ENCODE results near the gene LTC4S.
"Not testable (repeated sequence)": the region's sequence is repeated elsewhere in the genome, so short reads cannot be mapped to it uniquely, and the experiment has no call there.

Gene LTC4S

DNA sequence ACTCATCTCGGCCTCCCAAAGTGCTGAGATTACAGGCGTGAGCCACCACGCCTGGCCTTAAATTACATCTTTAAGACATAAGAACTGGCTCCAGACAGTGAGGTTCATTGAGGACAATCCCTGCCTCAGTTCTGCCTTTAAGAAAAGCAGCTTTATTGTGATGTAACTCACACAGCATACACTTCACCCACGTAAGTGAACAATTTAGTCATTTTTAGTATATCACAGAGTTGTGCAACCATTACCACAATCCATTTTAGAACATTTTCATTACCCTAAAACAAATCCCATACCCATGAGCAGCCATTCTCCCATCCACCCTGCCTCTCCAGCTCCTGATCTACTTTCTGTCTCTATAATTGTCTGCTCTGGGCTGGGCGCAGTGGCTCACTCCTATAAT lies 24.0 kb upstream of the LTC4S start:
- no peak for DNase-seq

GRCh38 chr5:179771311-179771895 lies 22.4 kb upstream of the LTC4S start:
- no peak for DNase-seq

- DNase-seq: no peak
Observed at GRCh38 chr5:179772351-179772750, 21.4 kb upstream of the LTC4S start.

- no peak for DNase-seq
Observed at GRCh38 chr5:179773686-179774040, 20.1 kb upstream of the LTC4S start.

- no peak for DNase-seq
Observed at GRCh38 chr5:179774442-179774841, 19.3 kb upstream of the LTC4S start.

DNA sequence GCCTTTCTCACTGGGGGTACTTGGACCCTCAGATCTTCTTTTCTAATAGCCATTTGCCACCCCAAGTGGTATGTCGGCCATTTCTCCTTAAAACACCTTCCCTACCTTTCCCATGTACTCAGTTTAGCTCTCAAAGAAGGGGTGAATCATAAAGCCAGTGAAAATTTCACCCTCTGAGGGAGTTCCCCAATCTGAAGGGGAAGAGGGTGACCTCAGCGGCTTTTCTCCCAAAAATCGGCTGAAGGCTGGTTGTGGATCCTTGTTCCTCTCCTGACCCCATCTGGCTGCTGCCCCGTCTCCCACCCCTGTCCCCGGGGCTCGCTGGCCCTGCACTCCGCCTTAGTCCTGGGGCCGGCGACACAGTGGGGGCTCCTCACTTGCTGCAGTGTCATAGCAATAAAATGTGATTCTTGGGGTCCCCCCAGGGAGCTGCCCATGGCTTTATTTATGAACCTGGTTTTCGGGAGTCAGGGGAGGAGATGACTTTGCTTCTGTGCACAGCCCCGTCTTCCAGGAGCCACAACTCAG lies 17.3 kb upstream of the LTC4S start:
- DNase-seq: no peak

GRCh38 chr5:179777456-179777855 lies 16.3 kb upstream of the LTC4S start:
- DNase-seq: no peak

DNA sequence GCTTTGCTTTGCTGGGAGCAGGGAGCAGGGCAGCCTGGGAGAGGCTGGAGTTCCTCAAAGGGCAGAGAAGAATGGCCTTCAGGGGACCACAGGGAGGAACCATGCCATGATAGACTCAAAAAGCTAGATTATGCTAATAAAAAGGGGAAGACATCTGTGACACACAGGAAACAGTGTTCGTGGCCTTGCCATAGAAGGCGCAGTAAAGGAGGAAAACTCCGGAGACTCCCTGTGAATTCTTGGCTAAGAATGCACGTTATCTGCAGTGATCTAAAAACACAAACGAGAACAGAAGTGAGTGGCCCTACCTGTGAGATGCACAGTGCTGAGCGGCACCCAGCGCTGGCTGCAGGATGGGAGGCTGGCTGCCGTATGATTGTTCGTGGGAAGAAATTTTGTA lies 15.9 kb upstream of the LTC4S start:
- DNase-seq: no peak

DNA sequence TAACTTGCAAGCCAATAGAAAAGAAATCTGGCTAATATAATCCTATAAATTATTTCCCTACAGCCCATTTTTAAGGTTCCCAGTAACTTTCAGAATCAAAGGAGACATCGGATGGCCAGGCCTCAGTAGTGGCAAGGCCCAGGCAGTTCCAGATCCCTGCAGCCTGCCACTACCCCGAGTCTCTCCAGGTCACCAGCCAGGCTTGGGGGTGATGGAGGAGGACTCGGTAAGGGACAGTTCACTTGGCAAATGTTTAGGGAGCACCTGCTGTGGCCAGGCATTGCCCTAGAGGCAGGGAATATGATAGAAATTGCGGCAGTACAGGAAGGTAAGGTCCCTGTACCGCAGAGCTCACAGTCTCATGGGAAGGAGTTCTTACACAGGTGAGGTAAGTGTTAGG lies 15.2 kb upstream of the LTC4S start:
- DNase-seq: no peak

- DNase-seq: no peak
Observed at GRCh38 chr5:179779826-179780225, 14.0 kb upstream of the LTC4S start.

DNA sequence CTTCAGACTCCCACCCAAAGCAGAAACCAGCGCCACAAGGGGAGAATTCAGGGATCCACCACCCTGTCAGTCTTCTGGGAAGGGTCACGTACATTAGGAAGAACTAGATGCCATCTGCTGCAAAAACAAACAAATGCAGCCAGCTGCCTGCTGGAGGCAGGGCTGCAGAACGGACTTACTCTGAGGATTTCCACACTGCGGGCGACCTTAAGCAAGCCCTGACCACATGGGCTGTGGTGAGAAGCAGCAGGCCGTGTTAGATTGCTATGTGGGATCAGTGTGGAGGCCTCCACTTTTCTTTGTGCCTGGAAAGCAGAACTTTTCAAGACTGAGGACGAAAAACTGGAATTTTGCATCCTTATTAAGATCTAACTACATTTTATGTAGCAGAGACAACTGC lies 13.4 kb upstream of the LTC4S start:
- no peak for DNase-seq

DNA sequence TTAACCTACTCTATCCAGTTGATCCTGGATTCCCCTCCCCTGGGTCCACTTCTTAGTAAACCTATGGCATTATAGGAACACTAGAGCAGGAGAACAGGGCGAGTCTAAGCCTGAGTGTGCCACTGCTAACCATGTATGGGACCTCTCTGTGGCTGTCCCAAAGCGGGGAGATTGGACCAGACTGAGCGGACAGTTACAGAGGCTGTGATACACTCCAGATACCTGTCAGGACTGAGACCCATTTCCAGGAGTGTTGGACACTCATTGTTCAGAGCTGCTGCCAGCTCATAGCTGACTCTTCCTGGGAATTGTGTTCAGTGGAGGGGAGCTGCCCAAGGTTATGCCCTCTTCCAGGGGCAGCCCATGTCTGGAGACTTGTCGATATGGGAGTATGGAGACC lies 11.9 kb upstream of the LTC4S start:
- no peak for DNase-seq

DNA sequence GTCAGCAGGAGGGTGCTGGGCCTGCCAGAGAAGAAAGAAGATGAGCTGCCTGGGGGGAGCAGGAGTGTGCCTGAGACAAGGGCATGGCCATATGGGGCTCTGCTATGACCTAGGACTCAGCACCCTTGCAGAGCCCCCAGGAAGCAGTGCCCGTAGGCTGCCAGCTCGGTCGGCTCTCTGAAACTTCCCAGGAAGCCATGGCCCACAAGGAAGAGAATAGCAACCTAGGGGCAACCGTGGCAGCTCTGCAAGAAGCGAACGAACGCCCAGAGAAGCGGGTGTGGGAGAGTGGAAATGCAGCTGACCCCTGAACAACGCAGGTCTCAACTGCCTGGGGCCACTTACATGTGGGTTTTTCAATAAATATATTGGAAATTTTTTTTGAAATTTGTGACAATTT lies 10.7 kb upstream of the LTC4S start:
- no peak for DNase-seq

DNA sequence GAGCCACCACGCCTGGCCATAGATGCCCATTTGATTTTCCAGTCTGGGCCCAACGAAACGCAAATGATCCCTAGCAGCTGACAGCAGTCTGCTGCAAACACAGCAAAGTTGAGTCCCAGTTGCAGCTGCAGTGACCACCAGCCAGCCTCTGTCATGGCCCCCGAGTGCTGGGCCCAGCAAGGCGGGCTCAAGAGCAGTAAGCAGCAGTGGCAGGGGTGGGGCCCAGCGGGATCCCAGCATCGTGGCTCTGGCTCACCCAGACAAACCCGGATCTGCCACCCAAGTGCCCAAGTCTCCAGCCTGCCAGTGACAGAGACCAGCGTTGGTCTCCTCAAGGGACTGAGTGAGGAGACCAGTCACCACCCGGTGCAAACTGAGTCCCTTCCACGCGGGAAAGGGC lies 6.9 kb upstream of the LTC4S start:
- DNase-seq: no peak

- no peak for DNase-seq
Observed at GRCh38 chr5:179788193-179788854, 5.5 kb upstream of the LTC4S start.

DNA sequence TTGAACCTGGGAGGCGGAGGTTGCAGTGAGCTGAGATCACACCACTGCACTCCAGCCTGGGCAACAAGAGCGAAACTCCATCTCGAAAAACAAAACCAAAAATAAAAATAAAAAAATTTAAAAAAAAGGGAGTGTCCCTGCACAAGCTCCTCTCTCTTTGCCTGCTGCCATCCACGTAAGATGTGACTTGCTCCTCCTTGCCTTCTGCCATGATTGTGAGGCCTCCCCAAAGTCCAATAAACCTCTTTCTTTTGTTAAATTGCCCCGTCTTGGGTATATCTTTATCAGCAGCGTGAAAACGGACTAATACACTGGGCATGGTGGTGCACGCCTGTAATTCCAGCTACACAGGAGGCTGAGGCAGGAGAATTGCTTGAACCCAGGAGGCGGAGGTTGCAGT lies 4.5 kb upstream of the LTC4S start:
- not testable (repeated sequence) for DNase-seq

GRCh38 chr5:179791881-179792611 lies 1.7 kb upstream of the LTC4S start:
- DNase-seq: no peak

- DNase-seq: no peak
Observed at GRCh38 chr5:179792612-179793467, 946 bp upstream of the LTC4S start.

DNA sequence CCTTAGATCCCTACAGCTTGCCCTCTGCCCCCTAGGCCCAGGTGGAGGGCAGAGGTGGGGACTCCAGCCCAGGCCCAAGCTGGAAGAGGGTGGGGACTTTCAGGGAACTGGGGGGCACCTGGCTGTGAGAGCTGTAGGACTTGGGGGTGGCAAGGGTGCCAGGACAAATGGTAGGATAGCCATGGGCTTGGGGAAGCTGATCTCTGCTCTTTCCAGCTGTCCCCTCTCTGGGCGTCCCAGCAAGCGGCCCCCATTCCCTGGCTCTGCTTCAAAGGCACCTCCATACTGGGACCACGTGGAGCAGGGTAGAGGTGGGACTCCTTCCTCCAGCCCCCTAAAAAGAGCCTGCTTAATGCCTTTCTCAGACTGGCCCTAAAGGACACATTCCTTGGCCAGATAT lies 385 bp downstream of the LTC4S start:
- no peak for DNase-seq

GRCh38 chr5:179794575-179794974 lies 789 bp downstream of the LTC4S start:
- DNase-seq: no peak

GRCh38 chr5:179795049-179795862 lies 1.5 kb downstream of the LTC4S start:
- DNase-seq: no peak

All from SW 1271 (cell line).